Brain microvascular endothelial cell (primary cell): ENCODE data around the gene PYGM.

ENCODE experiments used
- DNase-seq: peaks from one replicate; pipeline ENCODE4 v3.0.0-alpha.2; 2020
- H3K27ac ChIP-seq: fragments of 250-450 bp; sonication (Bioruptor Pico); 2 replicates; pipeline ENCODE4 v1.5.1; 2020; ENCODE audit warnings: mild to moderate bottlenecking, moderate library complexity
- H3K27me3 ChIP-seq: fragments of 250-450 bp; sonication (Bioruptor Pico); replicated peaks from 2 replicates; pipeline ENCODE4 v1.5.1; 2020; ENCODE audit warnings: mild to moderate bottlenecking
- H3K36me3 ChIP-seq: fragments of 250-450 bp; sonication (Bioruptor Pico); replicated peaks from 2 replicates; pipeline ENCODE4 v1.5.1; 2020; ENCODE audit warnings: mild to moderate bottlenecking
- H3K4me3 ChIP-seq: 2 replicates; pipeline ENCODE4 v1.5.1; 2011; ENCODE audit warnings: low read depth, mild to moderate bottlenecking, control low read depth, low read length, moderate library complexity
- in situ Hi-C: cut with HindIII; loops from 2 replicates; pipeline ENCODE4 v1.10.0; 2017; ENCODE audit warnings: low sequenced_read_pairs, low pct_ligation_motif_present
- TF ChIP-seq, protein P1 (sequence below): IDR thresholded peaks from 2 replicates; pipeline ENCODE4 v1.5.1; 2011; ENCODE audit warnings: low read depth, mild to moderate bottlenecking, moderate library complexity, low read length, control low read depth, inconsistent platforms; ENCODE audit errors: missing control alignments

The PYGM gene

DNA sequence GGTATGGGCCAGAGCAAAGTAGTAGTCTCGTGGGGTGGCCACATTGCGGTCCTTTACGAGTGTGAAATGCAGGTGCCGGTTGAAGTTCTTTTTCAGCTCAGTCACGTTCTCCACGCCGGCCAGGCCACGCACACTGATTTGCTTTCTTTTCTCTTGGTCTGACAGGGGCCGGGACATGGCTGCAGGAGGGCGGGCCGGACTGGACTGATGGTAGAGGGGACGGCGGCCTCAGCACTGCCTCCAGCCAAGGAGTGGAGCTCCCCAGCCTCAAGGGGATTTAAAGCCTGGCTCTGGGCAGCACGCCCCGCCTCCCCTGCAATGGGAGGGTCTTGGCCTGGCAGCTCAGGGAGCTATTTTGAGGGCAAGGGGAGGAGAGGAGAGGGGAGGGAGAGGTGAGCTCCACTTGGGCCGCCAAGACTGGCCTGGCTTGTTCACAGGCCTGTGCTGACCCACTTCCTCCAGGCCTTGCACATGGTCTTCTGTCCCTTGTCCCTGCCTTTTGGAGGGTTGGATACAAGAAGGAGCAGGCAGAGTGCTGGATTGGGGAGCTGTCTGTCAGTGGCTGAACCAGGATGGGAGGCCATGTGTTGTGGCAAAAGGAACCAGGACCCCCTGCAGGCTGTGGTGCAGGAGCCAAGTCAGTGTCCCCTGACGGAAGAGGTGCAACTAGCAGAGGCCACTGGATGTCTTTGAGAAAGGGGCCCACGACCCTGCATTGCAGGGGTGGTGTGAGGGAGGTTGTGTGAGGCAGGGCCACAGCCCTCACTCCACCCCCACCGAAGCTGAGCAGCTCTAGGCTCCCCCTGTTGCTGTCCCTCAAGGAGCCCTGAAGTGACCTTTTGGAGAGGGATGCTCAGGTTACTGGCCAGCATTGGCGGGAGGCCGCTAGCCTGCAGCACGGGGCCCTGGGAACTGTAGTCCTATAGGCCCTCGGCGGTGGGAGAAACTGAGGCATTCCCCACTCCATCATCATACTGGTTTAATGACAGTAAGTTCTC, at the start of gene PYGM:
Gene PYGM (minus strand): TSS at position 253 of the 998 bp plus-strand sequence. CDS start 76 bp downstream, at position 177.
- H3K36me3 ChIP-seq: peaks cover 33% of the 10 kb centered on the region
- TF ChIP-seq, protein P1, sequence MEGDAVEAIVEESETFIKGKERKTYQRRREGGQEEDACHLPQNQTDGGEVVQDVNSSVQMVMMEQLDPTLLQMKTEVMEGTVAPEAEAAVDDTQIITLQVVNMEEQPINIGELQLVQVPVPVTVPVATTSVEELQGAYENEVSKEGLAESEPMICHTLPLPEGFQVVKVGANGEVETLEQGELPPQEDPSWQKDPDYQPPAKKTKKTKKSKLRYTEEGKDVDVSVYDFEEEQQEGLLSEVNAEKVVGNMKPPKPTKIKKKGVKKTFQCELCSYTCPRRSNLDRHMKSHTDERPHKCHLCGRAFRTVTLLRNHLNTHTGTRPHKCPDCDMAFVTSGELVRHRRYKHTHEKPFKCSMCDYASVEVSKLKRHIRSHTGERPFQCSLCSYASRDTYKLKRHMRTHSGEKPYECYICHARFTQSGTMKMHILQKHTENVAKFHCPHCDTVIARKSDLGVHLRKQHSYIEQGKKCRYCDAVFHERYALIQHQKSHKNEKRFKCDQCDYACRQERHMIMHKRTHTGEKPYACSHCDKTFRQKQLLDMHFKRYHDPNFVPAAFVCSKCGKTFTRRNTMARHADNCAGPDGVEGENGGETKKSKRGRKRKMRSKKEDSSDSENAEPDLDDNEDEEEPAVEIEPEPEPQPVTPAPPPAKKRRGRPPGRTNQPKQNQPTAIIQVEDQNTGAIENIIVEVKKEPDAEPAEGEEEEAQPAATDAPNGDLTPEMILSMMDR: no peak

DNA sequence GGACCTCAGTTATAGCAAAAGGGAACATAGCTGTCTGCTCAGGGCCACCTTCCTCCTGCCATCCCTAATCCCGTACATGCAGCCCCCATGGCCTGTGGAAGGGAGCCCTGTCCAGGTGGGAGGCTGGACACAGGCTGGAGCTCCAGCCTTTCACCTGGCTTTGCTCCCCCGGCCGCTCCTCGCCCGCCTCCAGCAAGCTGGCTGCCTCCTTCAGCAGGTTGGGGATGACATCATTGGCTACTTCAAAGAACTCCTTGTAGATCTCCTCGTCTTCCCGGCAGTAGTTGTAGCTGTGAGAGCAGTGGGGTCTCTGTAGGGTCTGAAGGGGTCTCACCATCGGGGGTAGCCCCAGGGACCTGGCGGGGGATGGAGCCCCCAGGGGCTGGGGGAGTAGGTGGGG, 45.7 kb upstream of the PYGM start:
- DNase-seq: no peak
- Histone ChIP-seq H3K27me3 (no peaks in the 10 kb centered on the region), H3K4me3 (no peak overlapping the region), H3K36me3 (peaks cover 13% of the 10 kb centered on the region), H3K27ac (no peak overlapping the region)
- TF ChIP-seq, protein P1: no peak
- in situ Hi-C loops: no loop called here

More for the DNA sequence above, at the start of gene PYGM:
- in situ Hi-C loops: no loop called here
- no peak within 1 kb of the TSS for H3K27ac ChIP-seq
- H3K27me3 ChIP-seq: no peaks in the 10 kb centered on the region
- H3K4me3 ChIP-seq: no peak within 1 kb of the TSS
- DNase-seq: peak; percentile 16

DNA sequence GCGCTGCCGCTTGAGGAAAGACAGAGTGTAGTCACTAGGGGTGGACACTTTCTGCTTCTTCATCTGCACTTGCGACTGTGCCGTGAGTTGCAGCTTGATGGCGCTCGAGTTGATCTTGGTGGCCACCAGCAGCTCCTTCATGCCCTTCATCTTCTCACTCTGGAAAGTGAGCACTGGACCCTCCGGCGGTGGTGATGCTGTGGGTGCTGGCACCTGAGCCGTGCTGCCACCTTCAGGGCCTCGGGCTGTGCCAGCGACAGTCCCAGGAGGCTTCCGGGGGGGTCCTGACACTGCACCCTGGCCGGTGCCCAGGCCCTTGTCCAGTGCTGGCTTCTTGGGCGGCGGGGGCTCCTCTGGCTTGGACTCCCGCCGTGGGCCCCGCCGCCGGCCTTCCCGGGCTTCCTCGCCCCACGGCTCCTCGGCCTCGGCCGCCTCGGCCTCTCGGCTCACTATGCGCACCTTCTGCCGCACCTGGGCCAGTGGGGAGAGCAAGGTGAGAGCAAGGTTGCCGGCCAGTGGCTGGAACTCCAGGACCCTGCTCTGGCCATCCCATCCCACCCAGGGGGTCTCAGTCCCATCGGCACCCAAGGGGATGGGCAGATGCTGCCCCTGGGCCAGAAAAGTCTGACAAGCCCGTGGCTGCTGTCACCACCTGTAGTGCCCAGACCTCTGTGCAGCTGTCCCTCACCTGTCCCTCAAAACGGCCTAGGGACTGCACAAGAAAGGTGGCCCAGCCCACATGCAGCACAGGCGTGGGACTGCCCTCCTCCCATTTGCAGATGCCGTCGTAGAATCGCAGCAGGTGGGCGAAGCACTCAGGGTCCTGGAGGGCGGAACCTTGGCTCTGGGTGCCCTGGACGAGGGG, 44.8 kb upstream of the PYGM start:
- H3K27me3 ChIP-seq: no peaks in the 10 kb centered on the region
- in situ Hi-C loops: no loop called here
- H3K4me3 ChIP-seq: no peak overlapping the region
- no peak for DNase-seq
- peaks cover 13% of the 10 kb centered on the region for H3K36me3 ChIP-seq
- TF ChIP-seq, protein P1: no peak
- no peak overlapping the region for H3K27ac ChIP-seq

DNA sequence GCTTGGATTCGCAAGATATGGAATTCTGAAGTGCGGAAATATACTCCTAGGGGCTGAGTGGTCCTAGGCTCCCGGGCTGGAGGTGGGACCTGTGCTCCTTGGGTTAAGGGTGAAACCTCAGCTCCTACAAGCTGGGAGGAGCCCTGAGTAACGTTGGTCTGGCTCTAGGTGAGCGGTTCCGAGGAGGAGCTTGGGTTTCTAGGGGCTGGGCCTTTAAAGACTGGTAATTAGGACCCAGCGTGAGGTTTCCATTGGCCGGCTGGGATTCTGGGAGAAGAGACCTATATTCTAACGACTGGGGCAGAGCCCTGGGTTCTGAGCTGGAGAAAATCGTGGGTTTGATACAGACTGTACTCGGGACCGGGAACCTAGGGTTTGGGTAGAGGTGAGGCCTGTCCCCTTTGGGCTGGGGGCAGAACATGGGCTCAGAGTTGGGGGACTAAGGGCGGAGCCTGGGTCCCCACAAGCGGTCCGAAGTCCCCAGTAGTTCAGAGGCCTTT, 44.1 kb upstream of the PYGM start:
- peak overlapping the region; percentile 76 for H3K27ac ChIP-seq
- peak overlapping the region; percentile 72 for H3K4me3 ChIP-seq
- TF ChIP-seq, protein P1: no peak
- DNase-seq: no peak
- peaks cover 13% of the 10 kb centered on the region for H3K36me3 ChIP-seq
- no peaks in the 10 kb centered on the region for H3K27me3 ChIP-seq
- in situ Hi-C loops: no loop called here

DNA sequence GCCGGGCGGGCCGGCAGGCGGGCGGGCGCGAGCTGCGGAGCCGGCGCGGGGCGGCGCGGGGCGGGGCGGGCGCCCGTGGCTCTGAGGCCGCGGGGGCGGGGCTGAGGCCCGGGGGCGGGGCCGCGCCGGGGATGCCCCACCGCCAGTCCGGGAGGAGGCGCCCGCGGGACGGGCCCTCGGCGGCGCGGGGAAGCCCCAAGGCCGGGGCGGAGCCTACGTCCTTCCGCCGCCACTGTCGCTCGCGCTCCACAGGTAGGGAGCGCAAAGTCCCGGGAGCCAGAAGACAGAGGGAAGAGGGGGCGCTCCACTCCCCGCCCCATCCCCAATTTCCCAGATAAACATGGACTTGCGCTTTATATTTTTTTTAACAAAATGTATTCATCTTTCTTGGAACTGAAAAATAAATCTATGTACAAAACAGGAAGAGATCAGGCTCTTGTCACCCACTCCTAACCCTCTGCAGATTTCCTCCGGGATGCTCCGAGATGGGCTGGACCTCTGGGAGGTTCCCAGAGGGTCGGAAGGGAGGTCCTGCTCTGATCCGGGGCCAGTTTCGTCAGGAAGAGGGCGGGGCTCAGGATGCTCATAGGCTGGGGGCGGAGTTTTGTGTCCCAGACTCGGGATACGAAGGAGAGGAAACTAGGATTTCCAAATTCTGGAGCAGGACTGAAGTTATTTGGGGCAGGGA, 43.5 kb upstream of the PYGM start, which contains the start of gene MAP4K2:
Gene MAP4K2 (minus strand): TSS at position 57 of the 688 bp plus-strand sequence. CDS start 65 bp downstream, outside the sequence.
- peak; percentile 80 for DNase-seq
- TF ChIP-seq, protein P1: peak; percentile 12
- Histone ChIP-seq H3K27ac (peak within 1 kb of the TSS; percentile 76), H3K36me3 (peaks cover 13% of the 10 kb centered on the region), H3K4me3 (peak within 1 kb of the TSS; percentile 72), H3K27me3 (no peaks in the 10 kb centered on the region)
- in situ Hi-C loops: no loop called here
